Renal cortex interstitium (tissue), 11 donors: Measurements from ENCODE around the gene SMIM3. TPM values are rescaled to one million over a fixed set of nuclear protein-coding genes. Genes with fewer than 3 reads are reported as not detected.

Experiments used
- DNase-seq, 11 donors: peaks; one replicate each; pipeline ENCODE4 v3.0.0-alpha.2; 2013; ENCODE audit warnings: low read depth in 9 of 11, low spot score in 4 of 11; ENCODE audit errors: extremely low read depth in 1 of 11
- polyA plus RNA-seq, 3 donors: library from polyadenylated mRNA; unstranded; fragments of 120-200 nt; gene quantifications; one replicate each; pipeline ENCODE4 v1.2.1, GENCODE V29; 2013; ENCODE audit not compliant: insufficient read length in 3 of 3

Gene SMIM3
- polyA plus RNA-seq, 3 donors, result 22.1 to 24.4 (median 23.4) TPM

- DNase-seq, result peak; percentile 93 to 99 (median 97)
These were observed 19.8 kb upstream of the SMIM3 start, which contains the start of gene DCTN4 for GRCh38 chr5:150758531-150759333. DCTN4 (minus strand) TSS chr5:150759017; CDS start chr5:150758993, 24 bp downstream.

GRCh38 chr5:150759334-150759583, 19.3 kb upstream of the SMIM3 start:
- peak in 1 of 11 donors; percentile 21 for DNase-seq

GRCh38 chr5:150762211-150762610, 16.3 kb upstream of the SMIM3 start:
- DNase-seq, result no peak

- peak in 1 of 11 donors; percentile 48 for DNase-seq
These were observed 15.4 kb upstream of the SMIM3 start for GRCh38 chr5:150763023-150763769.

GRCh38 chr5:150764530-150764929, 14.0 kb upstream of the SMIM3 start:
- DNase-seq, result no peak

GRCh38 chr5:150765011-150765798, 13.4 kb upstream of the SMIM3 start:
- DNase-seq, result no peak

- no peak for DNase-seq
These were observed 12.8 kb upstream of the SMIM3 start for GRCh38 chr5:150765799-150766169.

- no peak for DNase-seq
These were observed 12.3 kb upstream of the SMIM3 start for GRCh38 chr5:150766251-150766650.

GRCh38 chr5:150771034-150771795, 7.3 kb upstream of the SMIM3 start:
- DNase-seq, result no peak

GRCh38 chr5:150774145-150774544, 4.4 kb upstream of the SMIM3 start:
- DNase-seq, result no peak

GRCh38 chr5:150777685-150778084, 872 bp upstream of the SMIM3 start:
- no peak for DNase-seq

- no peak for DNase-seq
These were observed 455 bp upstream of the SMIM3 start for GRCh38 chr5:150778088-150778516.

- no peak for DNase-seq
These were observed 1.0 kb downstream of the SMIM3 start for GRCh38 chr5:150779397-150780186.

- peak in 1 of 11 donors; percentile 37 for DNase-seq
These were observed 1.7 kb downstream of the SMIM3 start for GRCh38 chr5:150780187-150780692.

GRCh38 chr5:150780816-150781221, 2.3 kb downstream of the SMIM3 start:
- DNase-seq, result no peak

- DNase-seq, result peak in 1 of 11 donors; percentile 66
These were observed 3.4 kb downstream of the SMIM3 start for GRCh38 chr5:150781706-150782614.

- DNase-seq, result no peak
These were observed 4.3 kb downstream of the SMIM3 start for GRCh38 chr5:150782850-150783249.
